ENCODE measurements around the gene TGFBI.

TGFBI gene

DNA sequence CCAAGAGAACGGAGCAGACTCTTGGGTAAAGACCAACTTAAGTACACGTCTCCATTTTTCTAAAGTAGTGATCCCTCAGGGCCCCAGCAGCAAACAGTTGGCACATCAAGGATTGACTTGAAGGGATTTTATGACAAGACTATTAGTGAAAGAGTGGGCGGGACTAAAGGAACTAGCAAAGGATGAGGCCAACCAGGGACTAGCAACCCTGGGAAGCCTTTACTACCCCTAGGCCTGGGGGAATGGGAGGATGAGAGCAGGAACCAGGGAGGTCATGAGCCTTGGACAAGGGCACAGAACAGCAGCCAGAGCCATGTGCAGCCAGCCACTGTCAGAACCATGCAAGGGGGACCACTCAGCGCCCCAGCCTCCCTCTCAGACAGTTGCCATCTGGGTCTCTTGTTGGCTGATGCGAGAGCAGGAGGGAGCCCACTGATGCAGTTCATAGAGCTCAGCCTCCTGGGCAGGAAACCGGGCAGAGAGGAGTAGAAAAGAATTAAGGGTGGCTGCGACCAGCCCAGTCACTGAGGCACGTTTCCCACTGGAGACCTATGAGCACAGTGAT, 28.1 kb downstream of the TGFBI start:
- no peaks in the 10 kb centered on the region for H3K4me1 Mint-ChIP-seq (ENCODE audit: low read depth)
- H3K36me3 Mint-ChIP-seq = no peaks in the 10 kb centered on the region
- no peaks in the 10 kb centered on the region for H3K27me3 Mint-ChIP-seq
- H3K27ac Mint-ChIP-seq = no peak overlapping the region
- H3K9me3 Mint-ChIP-seq (ENCODE audit: low read depth) = no peaks in the 10 kb centered on the region
- no peak overlapping the region for H3K4me3 Mint-ChIP-seq

DNA sequence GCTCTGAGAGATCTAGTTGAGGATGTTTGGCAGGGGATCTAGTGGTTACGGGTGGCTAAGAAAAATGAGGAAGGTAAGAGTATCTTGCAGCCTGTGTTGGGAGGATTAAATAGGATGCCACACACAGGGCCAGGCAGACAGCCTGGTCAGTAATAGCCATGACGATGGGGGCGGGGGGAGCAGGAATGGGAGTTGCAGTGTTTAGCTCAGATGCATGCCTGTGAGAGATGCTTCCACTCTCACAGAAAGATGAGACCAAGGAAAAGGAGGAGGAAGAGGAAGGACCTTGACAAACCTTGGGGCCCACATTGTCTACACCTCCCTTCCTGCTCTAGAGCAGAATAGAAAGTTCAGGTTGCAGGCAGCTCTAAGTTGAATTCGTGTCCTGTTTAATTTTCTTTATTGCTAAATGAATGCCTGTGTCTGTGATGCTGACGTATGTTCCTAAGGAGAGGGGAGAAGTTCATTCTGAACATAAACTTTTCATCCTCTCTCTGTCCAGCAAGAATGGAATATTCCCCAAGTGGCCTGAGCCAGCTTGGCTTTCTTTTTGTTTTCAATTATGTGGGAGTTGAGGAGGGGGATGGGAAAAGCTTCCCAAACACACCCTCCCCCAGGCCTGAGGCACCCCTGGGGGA, 28.7 kb downstream of the TGFBI start:
- H3K4me3 Mint-ChIP-seq = no peak overlapping the region

DNA sequence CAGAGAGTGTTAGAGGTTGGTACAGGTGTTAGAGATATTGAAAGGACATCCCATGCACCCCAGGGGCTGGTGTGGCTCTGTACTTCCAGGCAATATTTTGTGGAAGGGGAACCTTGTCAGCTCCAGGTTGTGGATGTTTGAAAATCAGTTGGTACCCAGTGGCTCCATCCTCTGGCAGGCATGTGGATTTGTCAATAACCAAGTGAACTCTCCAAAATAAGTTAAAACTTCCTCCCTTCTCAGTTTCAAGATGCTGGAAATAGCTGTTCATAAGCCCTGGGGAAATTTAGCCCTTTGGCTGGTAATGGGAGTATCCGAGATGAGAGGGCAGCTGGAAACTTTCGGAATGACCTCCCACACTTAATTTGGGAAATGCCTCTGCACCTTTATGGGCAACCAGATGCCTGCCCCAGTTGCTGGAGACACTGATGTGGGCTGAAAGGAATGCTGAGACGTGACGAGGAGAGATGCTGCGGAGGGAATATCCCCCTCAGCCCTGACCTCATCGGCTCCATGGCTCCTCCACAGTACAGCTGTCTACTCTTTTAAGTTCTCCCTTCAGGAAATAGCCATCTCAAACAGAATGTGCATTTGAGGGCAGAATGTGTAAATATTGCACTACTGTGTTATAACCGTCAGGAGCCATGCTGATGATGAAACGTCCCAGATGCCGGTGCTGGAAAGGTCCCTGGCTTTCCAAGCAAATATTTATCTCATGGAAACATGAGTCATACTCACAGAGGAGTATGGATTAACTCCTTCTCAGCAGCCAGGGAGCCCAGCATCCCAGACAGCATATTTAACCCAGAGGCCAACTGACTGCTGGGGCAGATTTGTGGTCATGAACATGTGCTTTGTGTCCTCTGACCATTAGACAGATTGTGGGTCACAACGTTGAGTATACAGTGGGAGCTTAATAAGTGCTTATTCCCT, 29.5 kb downstream of the TGFBI start:
- no peak overlapping the region for H3K27ac Mint-ChIP-seq
- H3K9me3 Mint-ChIP-seq (ENCODE audit: low read depth) = no peaks in the 10 kb centered on the region
- H3K27me3 Mint-ChIP-seq = no peaks in the 10 kb centered on the region
- H3K36me3 Mint-ChIP-seq = no peaks in the 10 kb centered on the region
- no peaks in the 10 kb centered on the region for H3K4me1 Mint-ChIP-seq (ENCODE audit: low read depth)
- H3K4me3 Mint-ChIP-seq = no peak overlapping the region

More for the DNA sequence above, 28.7 kb downstream of the TGFBI start:
- H3K27ac Mint-ChIP-seq = no peak overlapping the region
- no peaks in the 10 kb centered on the region for H3K9me3 Mint-ChIP-seq (ENCODE audit: low read depth)
- no peaks in the 10 kb centered on the region for H3K4me1 Mint-ChIP-seq (ENCODE audit: low read depth)
- no peaks in the 10 kb centered on the region for H3K27me3 Mint-ChIP-seq
- no peaks in the 10 kb centered on the region for H3K36me3 Mint-ChIP-seq

DNA sequence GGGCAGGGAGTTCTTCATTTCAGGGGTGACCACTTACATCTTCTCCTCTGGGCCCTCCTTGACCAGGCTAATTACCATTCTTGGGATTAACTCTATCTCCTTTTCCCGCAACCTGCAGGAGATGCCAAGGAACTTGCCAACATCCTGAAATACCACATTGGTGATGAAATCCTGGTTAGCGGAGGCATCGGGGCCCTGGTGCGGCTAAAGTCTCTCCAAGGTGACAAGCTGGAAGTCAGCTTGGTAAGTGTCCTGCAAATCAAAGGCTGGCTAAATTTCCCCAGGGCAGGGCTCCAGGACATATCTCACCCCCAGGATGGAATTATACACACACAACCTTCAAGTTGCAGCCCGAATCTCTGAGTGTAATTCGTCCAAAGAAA, 30.2 kb downstream of the TGFBI start:
- Mint-ChIP-seq H3K27ac (no peak overlapping the region), H3K4me3 (no peak overlapping the region), H3K4me1 (ENCODE audit: low read depth) (no peaks in the 10 kb centered on the region), H3K9me3 (ENCODE audit: low read depth) (no peaks in the 10 kb centered on the region), H3K27me3 (no peaks in the 10 kb centered on the region), H3K36me3 (no peaks in the 10 kb centered on the region)

DNA sequence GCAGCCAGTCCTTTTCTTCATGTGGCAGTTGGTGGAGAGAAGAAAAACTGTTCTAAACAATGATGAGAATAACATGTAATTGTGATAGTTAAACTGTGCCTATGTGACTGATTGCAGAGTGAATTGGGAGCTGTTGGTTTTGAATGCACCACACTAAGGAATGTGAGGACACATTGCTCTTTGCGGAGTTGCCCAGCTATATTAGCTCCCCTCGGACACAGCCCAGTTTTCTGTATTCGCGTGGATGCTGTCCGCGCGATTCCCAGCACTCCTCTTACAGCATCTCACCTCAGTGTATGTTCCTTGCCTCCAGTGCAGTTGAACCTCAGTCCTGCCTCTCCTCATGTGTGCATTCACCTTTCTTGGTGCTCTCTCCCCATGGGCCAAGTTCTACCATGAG, 32.2 kb downstream of the TGFBI start:
- Mint-ChIP-seq H3K4me1 (ENCODE audit: low read depth) (no peaks in the 10 kb centered on the region), H3K27ac (no peak overlapping the region), H3K36me3 (no peaks in the 10 kb centered on the region), H3K9me3 (ENCODE audit: low read depth) (no peaks in the 10 kb centered on the region), H3K4me3 (no peak overlapping the region), H3K27me3 (no peaks in the 10 kb centered on the region)

DNA sequence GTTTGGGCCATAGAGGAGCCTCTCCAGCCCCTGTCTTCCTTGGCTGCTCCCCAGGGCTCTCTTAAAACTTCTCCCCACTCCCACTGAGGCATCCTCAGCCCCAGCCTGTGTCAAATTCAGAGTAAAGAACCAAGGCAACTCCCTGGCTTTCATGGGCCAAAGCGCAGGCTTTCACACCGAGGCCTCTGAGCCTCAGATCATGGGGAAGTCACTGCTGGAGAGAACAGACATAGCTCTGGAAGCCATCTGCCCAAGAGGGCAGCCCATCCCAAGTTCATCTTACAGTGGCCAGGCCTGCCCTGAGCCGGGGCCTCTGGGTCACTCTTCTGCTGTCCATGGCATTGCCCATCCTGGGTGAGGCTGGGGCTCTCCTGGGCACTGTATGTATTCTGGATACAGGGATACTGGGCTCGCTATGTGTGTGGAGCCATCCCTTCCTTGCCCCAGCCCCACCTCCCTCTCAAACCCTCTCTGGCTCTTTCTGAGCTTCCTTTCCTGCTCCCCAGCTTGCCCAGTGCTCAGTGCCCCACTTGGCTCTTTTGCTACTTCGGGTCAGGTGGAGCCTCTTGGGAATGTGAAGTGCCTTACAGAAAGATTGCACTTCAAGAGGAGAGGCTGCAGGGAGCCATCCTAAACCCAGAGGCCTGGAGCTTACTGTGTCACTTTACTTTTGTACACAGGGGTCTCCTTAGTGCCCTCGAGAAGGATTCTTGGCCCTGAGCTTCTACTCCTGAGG, 33.0 kb downstream of the TGFBI start:
- H3K36me3 Mint-ChIP-seq = no peaks in the 10 kb centered on the region
- no peaks in the 10 kb centered on the region for H3K4me1 Mint-ChIP-seq (ENCODE audit: low read depth)
- no peaks in the 10 kb centered on the region for H3K9me3 Mint-ChIP-seq (ENCODE audit: low read depth)
- H3K4me3 Mint-ChIP-seq = no peak overlapping the region
- no peaks in the 10 kb centered on the region for H3K27me3 Mint-ChIP-seq
- no peak overlapping the region for H3K27ac Mint-ChIP-seq

DNA sequence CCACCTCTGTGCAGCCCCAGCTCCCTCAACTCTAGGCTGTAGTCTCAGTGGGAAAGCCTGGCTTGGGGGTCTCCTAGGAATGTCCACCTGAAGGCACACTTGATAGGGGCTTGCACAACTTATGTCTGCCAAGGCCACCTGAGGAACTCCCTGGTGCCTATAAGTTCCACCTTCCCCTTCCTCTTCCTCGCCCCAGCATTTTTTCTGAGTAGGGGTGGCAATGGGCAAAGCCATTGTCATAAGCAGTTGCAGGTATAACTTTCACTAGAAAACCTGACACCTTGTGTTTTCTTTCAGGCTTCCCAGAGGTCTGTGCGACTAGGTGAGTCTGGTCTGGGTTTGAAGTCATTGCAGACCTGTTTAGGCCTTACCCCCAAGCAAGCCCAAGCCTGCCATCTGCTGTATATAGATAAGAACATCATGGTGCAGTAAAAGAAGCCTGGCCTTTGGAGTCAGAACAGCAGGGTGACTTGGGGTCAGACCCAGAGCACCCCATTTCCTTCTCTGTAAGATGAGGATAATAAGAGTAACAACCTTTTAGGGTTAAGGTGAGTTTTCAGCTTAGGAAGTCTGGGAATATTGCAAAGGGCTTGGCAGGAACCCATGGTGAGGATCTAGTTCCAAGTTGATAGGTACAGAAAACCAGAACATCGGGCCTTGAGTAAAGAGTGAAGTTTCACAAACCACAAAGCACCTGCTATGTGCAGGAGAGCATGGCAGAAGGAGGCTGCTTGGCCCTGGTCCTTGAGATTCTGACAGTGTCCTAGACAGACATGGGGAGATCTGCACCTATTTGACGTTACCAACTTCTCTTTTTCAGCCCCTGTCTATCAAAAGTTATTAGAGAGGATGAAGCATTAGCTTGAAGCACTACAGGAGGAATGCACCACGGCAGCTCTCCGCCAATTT, 33.8 kb downstream of the TGFBI start:
- H3K4me1 Mint-ChIP-seq (ENCODE audit: low read depth) = no peaks in the 10 kb centered on the region
- no peak overlapping the region for H3K27ac Mint-ChIP-seq
- no peak overlapping the region for H3K4me3 Mint-ChIP-seq
- H3K36me3 Mint-ChIP-seq = no peaks in the 10 kb centered on the region
- H3K27me3 Mint-ChIP-seq = no peaks in the 10 kb centered on the region
- H3K9me3 Mint-ChIP-seq (ENCODE audit: low read depth) = no peaks in the 10 kb centered on the region

DNA sequence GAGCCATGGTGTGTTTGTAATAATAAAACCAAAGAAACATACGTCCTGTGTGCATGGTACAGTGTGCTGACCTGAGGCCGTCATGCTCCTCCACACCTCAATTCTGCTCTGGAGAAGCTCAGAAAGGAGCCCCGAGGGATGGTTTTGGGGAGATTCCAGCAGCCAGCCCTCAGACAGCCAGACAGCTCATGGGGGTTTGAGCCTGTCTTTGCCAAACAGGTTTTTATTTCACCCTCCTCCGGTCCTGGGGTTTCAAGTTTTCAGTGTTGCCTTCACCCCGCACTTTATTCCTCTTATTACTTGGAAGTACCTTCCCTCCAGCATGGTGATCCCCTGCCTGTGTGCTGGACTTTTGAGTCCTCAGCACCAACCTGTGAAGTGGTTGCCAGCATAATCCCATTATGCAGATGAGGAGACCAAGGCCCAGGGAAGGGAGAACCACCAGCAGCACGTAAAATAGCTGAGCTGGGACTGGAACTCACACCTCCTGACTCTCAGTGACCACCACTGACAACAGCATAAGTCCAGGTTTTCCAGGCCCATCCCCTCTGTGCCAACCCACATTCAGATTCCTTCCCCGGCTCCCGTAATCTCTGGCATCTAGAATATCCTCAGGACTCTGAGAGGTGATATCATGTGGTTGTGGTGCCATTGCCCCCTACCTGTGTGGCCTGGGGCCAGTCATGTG, 35.1 kb downstream of the TGFBI start:
- Mint-ChIP-seq H3K4me1 (ENCODE audit: low read depth) (no peaks in the 10 kb centered on the region), H3K27me3 (no peaks in the 10 kb centered on the region), H3K36me3 (no peaks in the 10 kb centered on the region), H3K4me3 (no peak overlapping the region), H3K27ac (no peak overlapping the region), H3K9me3 (ENCODE audit: low read depth) (no peaks in the 10 kb centered on the region)

DNA sequence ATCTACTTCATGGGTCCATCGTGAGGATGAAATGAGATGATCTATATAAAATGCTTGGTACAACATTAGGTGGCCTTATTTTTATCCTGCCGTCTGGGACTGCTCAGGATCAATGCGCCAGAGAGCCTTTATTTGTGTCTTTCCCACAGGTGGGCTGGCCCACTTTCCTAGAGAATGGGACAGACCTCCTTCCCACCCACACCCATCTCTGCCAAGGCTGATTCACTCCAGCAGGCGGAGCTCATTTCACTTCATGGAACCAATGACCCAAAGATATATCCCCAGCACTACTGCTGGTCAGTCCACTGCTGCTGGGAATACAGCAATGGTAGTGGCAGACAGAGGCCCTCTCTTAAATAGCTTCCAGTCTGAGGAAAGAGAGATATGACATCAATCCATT, 35.7 kb downstream of the TGFBI start:
- H3K27ac Mint-ChIP-seq = no peak overlapping the region
- no peaks in the 10 kb centered on the region for H3K9me3 Mint-ChIP-seq (ENCODE audit: low read depth)
- H3K4me3 Mint-ChIP-seq = no peak overlapping the region
- no peaks in the 10 kb centered on the region for H3K27me3 Mint-ChIP-seq
- H3K4me1 Mint-ChIP-seq (ENCODE audit: low read depth) = no peaks in the 10 kb centered on the region
- H3K36me3 Mint-ChIP-seq = no peaks in the 10 kb centered on the region

DNA sequence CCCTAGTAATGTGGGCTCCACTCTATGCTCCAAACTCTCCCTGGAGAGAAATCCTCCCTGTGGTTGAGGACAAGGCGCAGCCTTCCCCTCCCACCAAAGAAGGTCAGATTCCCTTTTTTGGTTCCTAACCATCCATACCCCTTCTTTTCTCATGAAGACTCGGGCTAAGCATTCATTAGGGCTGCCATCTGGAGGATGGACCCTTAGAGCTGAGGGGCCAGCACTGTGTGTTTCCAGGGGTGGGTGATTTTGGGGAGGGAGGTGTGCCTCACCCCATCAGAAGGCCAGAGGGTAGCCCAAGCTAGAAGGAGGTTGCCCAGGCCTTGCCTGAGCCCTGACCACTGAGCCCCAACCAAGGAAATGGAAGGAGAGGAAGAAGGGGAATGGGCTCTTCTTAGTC, 36.8 kb downstream of the TGFBI start:
- peaks cover 2% of the 10 kb centered on the region for H3K27me3 Mint-ChIP-seq
- no peaks in the 10 kb centered on the region for H3K9me3 Mint-ChIP-seq (ENCODE audit: low read depth)
- H3K4me3 Mint-ChIP-seq = no peak overlapping the region
- no peaks in the 10 kb centered on the region for H3K36me3 Mint-ChIP-seq
- no peaks in the 10 kb centered on the region for H3K4me1 Mint-ChIP-seq (ENCODE audit: low read depth)
- H3K27ac Mint-ChIP-seq = no peak overlapping the region

DNA sequence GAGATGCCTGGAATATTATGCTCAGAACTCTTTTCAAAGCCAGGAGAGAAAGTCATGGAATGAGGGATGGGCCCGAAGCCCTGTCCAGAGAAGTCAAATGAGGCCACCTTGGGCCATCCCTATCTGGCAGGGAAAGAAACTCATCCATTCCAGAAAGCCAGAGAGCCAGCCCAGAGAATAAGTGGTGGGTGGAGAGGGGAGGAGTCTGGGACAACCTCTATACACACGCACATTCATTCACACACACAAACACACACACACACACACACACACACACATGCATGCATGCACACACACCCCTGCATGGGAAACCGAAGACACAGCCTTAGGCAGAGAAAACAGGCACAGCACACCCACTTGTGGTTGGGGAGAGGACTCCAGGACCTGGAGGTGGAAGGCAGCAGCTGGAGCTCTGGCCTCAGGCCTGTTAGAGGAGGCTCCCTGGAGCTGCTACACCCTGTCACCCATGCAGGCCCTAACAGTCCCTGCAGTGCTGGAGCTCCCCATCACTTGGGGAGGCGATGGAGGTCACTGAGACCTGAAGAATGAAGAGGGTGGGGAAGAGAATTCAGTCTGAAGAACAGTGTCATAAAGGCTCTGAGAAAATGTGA, 38.0 kb downstream of the TGFBI start:
- H3K9me3 Mint-ChIP-seq (ENCODE audit: low read depth) = no peaks in the 10 kb centered on the region
- no peak overlapping the region for H3K4me3 Mint-ChIP-seq
- no peak overlapping the region for H3K27ac Mint-ChIP-seq
- no peaks in the 10 kb centered on the region for H3K4me1 Mint-ChIP-seq (ENCODE audit: low read depth)
- H3K36me3 Mint-ChIP-seq = no peaks in the 10 kb centered on the region
- peaks cover 3% of the 10 kb centered on the region for H3K27me3 Mint-ChIP-seq

DNA sequence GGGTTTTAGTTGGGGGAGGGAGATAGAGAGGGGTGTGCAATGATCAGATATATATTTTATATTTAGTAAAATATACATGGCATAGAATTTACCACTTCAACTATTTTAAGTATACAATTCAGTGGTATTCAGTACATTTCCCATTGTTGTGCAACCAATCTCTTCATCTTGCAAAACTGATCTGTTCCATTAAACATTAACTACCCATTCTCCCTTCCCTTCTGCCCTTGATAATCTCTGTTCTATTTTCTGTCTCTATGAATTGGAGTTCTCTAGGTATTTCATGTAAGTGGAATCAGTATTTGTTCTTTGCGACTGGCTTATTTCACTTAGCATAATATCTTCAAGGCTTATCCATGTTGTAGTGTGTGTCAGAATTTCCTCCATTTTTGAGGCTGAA, 38.6 kb downstream of the TGFBI start:
- Mint-ChIP-seq H3K27me3 (peaks cover 5% of the 10 kb centered on the region), H3K27ac (no peak overlapping the region), H3K9me3 (ENCODE audit: low read depth) (no peaks in the 10 kb centered on the region), H3K4me1 (ENCODE audit: low read depth) (no peaks in the 10 kb centered on the region), H3K36me3 (no peaks in the 10 kb centered on the region), H3K4me3 (no peak overlapping the region)

DNA sequence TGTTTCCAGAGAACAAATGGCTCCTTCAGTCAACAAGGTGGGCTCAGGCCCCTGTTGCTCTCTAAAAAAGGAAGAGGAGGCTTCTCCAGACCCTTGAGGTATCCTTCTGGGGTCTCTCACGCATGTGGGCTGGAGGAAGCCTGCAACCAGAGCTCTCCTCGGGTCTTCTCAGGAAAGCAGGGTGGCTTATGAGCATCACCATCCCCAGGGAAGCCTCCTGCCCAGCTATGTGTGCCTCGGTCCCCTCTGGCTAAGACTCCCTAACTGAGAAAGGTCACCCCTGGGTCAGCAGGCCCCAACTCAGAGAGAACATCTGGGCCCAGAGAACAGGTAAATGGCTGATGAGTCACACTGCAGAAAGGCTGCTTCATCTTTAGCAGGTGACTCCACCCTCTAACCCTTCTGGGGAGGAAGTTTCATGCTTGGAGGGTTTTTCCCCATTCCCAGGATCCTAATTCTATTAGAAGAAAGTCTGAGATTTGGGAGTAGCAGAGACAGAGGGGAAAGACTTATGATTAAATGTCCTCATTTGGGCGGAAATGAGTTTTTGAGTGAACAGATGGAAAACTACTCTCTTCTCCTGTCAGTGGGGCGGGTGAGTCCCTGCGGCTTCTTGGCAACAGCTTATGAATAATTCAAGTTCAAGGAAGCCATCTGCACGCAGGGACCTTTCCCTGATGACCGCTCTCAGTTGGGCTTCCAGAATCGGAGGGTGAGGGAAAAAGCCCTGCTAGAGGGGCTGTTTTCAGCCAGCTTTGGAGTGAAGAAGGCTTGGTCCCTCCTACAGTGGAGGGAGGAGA, 41.9 kb downstream of the TGFBI start:
- Mint-ChIP-seq H3K4me3 (no peak overlapping the region), H3K27ac (no peak overlapping the region), H3K27me3 (peaks cover 5% of the 10 kb centered on the region), H3K4me1 (ENCODE audit: low read depth) (no peaks in the 10 kb centered on the region), H3K36me3 (no peaks in the 10 kb centered on the region), H3K9me3 (ENCODE audit: low read depth) (no peaks in the 10 kb centered on the region)

Data from activated naive CD8-positive, alpha-beta T cell (primary cell).